ENCODE results near the gene EIF3D.

Gene EIF3D

GRCh38 chr22:36565159-36565507 is 36.2 kb upstream of the EIF3D start:
- Histone ChIP-seq H4K20me1 (ENCODE audit: insufficient read depth, low read length, poor library complexity, severe bottlenecking) (no peaks in the 10 kb centered on the region), H2AFZ (ENCODE audit: low read length) (no peak overlapping the region), H3K4me1 (ENCODE audit: insufficient read depth, low read length, poor library complexity, severe bottlenecking) (no peaks in the 10 kb centered on the region), H3K9me2 (replicated peaks; ENCODE audit: low read depth, low read length) (no peaks in the 10 kb centered on the region), H3K9me3 (ENCODE audit: insufficient read depth, low read depth, low read length) (no peaks in the 10 kb centered on the region), H3K9ac (ENCODE audit: low read depth, low read length, poor library complexity, severe bottlenecking) (no peak overlapping the region), H3K4me3 (ENCODE audit: low read length, poor library complexity, severe bottlenecking) (no peak overlapping the region), H3K36me3 (ENCODE audit: insufficient read depth, low read length) (no peaks in the 10 kb centered on the region), H3K79me2 (ENCODE audit: insufficient read depth, low read length) (no peaks in the 10 kb centered on the region), H3K4me2 (ENCODE audit: low read depth, low read length, poor library complexity, severe bottlenecking) (no peak overlapping the region), H3K27me3 (ENCODE audit: insufficient read depth, low read length, poor library complexity, severe bottlenecking) (no peaks in the 10 kb centered on the region), H3F3A (ENCODE audit: low read depth) (no peaks in the 10 kb centered on the region)
- TF ChIP-seq CTCF (conservative IDR thresholded peaks at IDR 0.05; ENCODE audit: low read length) (no peak), EZH2phosphoT487 (IDR thresholded peaks at IDR 0.05; ENCODE audit: borderline replicate concordance) (no peak)

GRCh38 chr22:36564422-36565158 is 35.6 kb upstream of the EIF3D start:
- no peak for TF ChIP-seq EZH2phosphoT487 (IDR thresholded peaks at IDR 0.05; ENCODE audit: borderline replicate concordance)
- TF ChIP-seq CTCF (conservative IDR thresholded peaks at IDR 0.05; ENCODE audit: low read length) = no peak
- H3K9ac ChIP-seq (ENCODE audit: low read depth, low read length, poor library complexity, severe bottlenecking) = no peak overlapping the region
- no peaks in the 10 kb centered on the region for H3K79me2 ChIP-seq (ENCODE audit: insufficient read depth, low read length)
- no peaks in the 10 kb centered on the region for H3K27me3 ChIP-seq (ENCODE audit: insufficient read depth, low read length, poor library complexity, severe bottlenecking)
- no peaks in the 10 kb centered on the region for H3K36me3 ChIP-seq (ENCODE audit: insufficient read depth, low read length)
- no peak overlapping the region for H3K4me3 ChIP-seq (ENCODE audit: low read length, poor library complexity, severe bottlenecking)
- H2AFZ ChIP-seq (ENCODE audit: low read length) = no peak overlapping the region
- no peaks in the 10 kb centered on the region for H3K9me2 ChIP-seq (replicated peaks; ENCODE audit: low read depth, low read length)
- no peak overlapping the region for H3K4me2 ChIP-seq (ENCODE audit: low read depth, low read length, poor library complexity, severe bottlenecking)
- no peaks in the 10 kb centered on the region for H3K9me3 ChIP-seq (ENCODE audit: insufficient read depth, low read depth, low read length)
- no peaks in the 10 kb centered on the region for H3K4me1 ChIP-seq (ENCODE audit: insufficient read depth, low read length, poor library complexity, severe bottlenecking)
- H4K20me1 ChIP-seq (ENCODE audit: insufficient read depth, low read length, poor library complexity, severe bottlenecking) = no peaks in the 10 kb centered on the region
- H3F3A ChIP-seq (ENCODE audit: low read depth) = no peaks in the 10 kb centered on the region

- no peak for TF ChIP-seq EZH2phosphoT487 (IDR thresholded peaks at IDR 0.05; ENCODE audit: borderline replicate concordance)
- no peak for TF ChIP-seq CTCF (conservative IDR thresholded peaks at IDR 0.05; ENCODE audit: low read length)
- H2AFZ ChIP-seq (ENCODE audit: low read length) = no peak overlapping the region
- H3K4me1 ChIP-seq (ENCODE audit: insufficient read depth, low read length, poor library complexity, severe bottlenecking) = no peaks in the 10 kb centered on the region
- no peak overlapping the region for H3K4me3 ChIP-seq (ENCODE audit: low read length, poor library complexity, severe bottlenecking)
- no peaks in the 10 kb centered on the region for H3K36me3 ChIP-seq (ENCODE audit: insufficient read depth, low read length)
- H3K79me2 ChIP-seq (ENCODE audit: insufficient read depth, low read length) = no peaks in the 10 kb centered on the region
- no peaks in the 10 kb centered on the region for H3K27me3 ChIP-seq (ENCODE audit: insufficient read depth, low read length, poor library complexity, severe bottlenecking)
- H3K4me2 ChIP-seq (ENCODE audit: low read depth, low read length, poor library complexity, severe bottlenecking) = no peak overlapping the region
- H3K9me2 ChIP-seq (replicated peaks; ENCODE audit: low read depth, low read length) = no peaks in the 10 kb centered on the region
- no peaks in the 10 kb centered on the region for H3F3A ChIP-seq (ENCODE audit: low read depth)
- H4K20me1 ChIP-seq (ENCODE audit: insufficient read depth, low read length, poor library complexity, severe bottlenecking) = no peaks in the 10 kb centered on the region
- H3K9ac ChIP-seq (ENCODE audit: low read depth, low read length, poor library complexity, severe bottlenecking) = no peak overlapping the region
- no peaks in the 10 kb centered on the region for H3K9me3 ChIP-seq (ENCODE audit: insufficient read depth, low read depth, low read length)
Measured at GRCh38 chr22:36563898-36564297, 34.9 kb upstream of the EIF3D start.

Measured in Loucy (cell line).